Rectal smooth muscle tissue (tissue), 1 donor: ENCODE measurements around the gene OR51F1.
"Not testable (repeated sequence)": the region's sequence is repeated elsewhere in the genome, so short reads cannot be mapped to it uniquely, and the experiment has no call there.

Source experiments
- H3K27ac ChIP-seq: one replicate; pipeline ENCODE4 v1.7.0; 2013; ENCODE audit warnings: low read depth, low read length, inconsistent platforms
- H3K27me3 ChIP-seq: one replicate; pipeline ENCODE4 v1.7.0; 2013; ENCODE audit warnings: low read length; ENCODE audit not compliant: control insufficient read depth, insufficient read depth
- H3K36me3 ChIP-seq: one replicate; pipeline ENCODE4 v1.7.0; 2013; ENCODE audit warnings: low read length; ENCODE audit not compliant: control insufficient read depth, insufficient read depth
- H3K4me1 ChIP-seq: one replicate; pipeline ENCODE4 v1.7.0; 2013; ENCODE audit warnings: low read length; ENCODE audit not compliant: control insufficient read depth, insufficient read depth
- H3K4me3 ChIP-seq: one replicate; pipeline ENCODE4 v1.7.0; 2013; ENCODE audit warnings: low read length
- H3K9ac ChIP-seq: one replicate; pipeline ENCODE4 v1.7.0; 2013; ENCODE audit warnings: low read length

The OR51F1 gene

GRCh38 chr11:4748438-4748837, 21.3 kb downstream of the OR51F1 start:
- Histone ChIP-seq H3K36me3 (no peaks in the 10 kb centered on the region), H3K27ac (no peak overlapping the region), H3K4me1 (no peaks in the 10 kb centered on the region), H3K4me3 (no peak overlapping the region), H3K27me3 (no peaks in the 10 kb centered on the region), H3K9ac (no peak overlapping the region)

- H3K27me3 ChIP-seq, result no peaks in the 10 kb centered on the region
- H3K9ac ChIP-seq, result no peak overlapping the region
- H3K4me1 ChIP-seq, result no peaks in the 10 kb centered on the region
- no peaks in the 10 kb centered on the region for H3K36me3 ChIP-seq
- no peak overlapping the region for H3K27ac ChIP-seq
- no peak overlapping the region for H3K4me3 ChIP-seq
Measured at GRCh38 chr11:4740735-4741134, 29.0 kb downstream of the OR51F1 start.

DNA sequence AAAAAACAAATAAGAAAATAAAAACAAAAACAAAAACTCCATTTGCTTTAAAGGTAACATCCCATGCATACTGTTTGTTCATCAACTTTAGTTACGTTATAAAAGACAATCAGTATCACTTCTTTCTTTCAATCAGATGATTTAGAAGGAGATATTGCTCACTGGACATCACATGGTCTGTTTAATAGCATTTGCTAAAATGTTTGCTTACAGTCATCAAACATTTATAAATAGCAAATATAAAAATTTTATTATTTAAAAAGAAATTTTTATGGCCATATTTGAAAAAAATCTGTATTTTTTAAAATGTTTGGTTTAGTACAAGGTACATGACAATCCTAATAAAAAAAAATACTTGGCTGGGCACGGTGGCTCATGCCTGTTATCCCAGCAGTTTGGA, 42.6 kb downstream of the OR51F1 start:
- H3K9ac ChIP-seq, result no peak overlapping the region
- no peaks in the 10 kb centered on the region for H3K36me3 ChIP-seq
- H3K27me3 ChIP-seq, result no peaks in the 10 kb centered on the region
- H3K4me1 ChIP-seq, result no peaks in the 10 kb centered on the region
- H3K4me3 ChIP-seq, result no peak overlapping the region
- H3K27ac ChIP-seq, result no peak overlapping the region

GRCh38 chr11:4722616-4723534, 46.9 kb downstream of the OR51F1 start:
- H3K27ac ChIP-seq, H3K27me3 ChIP-seq: not testable (repeated sequence)

More at GRCh38 chr11:4722616-4723534, 46.9 kb downstream of the OR51F1 start:
- not testable (repeated sequence) for H3K9ac ChIP-seq, H3K36me3 ChIP-seq, H3K4me3 ChIP-seq
- H3K4me1 ChIP-seq, result peaks cover 11% of the 10 kb centered on the region
